Right cardiac atrium (tissue), 5 donors: ENCODE data around the gene PARK7. TPM values are rescaled to one million over a fixed set of nuclear protein-coding genes. Genes with fewer than 3 reads are reported as not detected.

ENCODE experiments used
- ATAC-seq, 2 donors: fragments of 200-7000 bp; cut with Tn5 transposase; one replicate each; pipeline versions ENCODE4 v1.8.0 to v1.9.1; 2020; ENCODE audit warnings: moderate library complexity in 2 of 2, mild to moderate bottlenecking in 1 of 2
- DNase-seq, 3 donors: peaks; one replicate each; pipeline ENCODE4 v3.0.0-alpha.2; 2020
- H3K27ac ChIP-seq: one replicate; pipeline ENCODE4 v1.5.1; 2013; ENCODE audit warnings: mild to moderate bottlenecking, low read length, control low read depth, moderate library complexity
- H3K27me3 ChIP-seq: one replicate; pipeline ENCODE4 v1.6.1; 2013; ENCODE audit not compliant: control insufficient read depth, insufficient read depth
- H3K4me1 ChIP-seq: one replicate; pipeline ENCODE4 v1.6.1; 2013; ENCODE audit warnings: low read length; ENCODE audit not compliant: control insufficient read depth, insufficient read depth
- H3K4me3 ChIP-seq: one replicate; pipeline ENCODE4 v1.5.1; 2013; ENCODE audit warnings: low read length, control low read depth
- H3K9me3 ChIP-seq: one replicate; pipeline ENCODE4 v1.6.1; 2013; ENCODE audit warnings: low read length; ENCODE audit not compliant: control insufficient read depth
- WGBS: extraction: QIAGEN DNeasy Blood & Tissue Kit; methylation state at CpG from one replicate; pipeline ENCODE4 v1.1.7; 2013; 5-methylcytosine and 5-hydroxymethylcytosine counted together
- intact Hi-C, 4 donors: fragments of 100-400 bp; cut with DNase I; formaldehyde crosslinking; loops; one replicate each; pipeline versions ENCODE4 v1.11.0 to v1.14.0; 2022 to 2023
- polyA plus RNA-seq: library from polyadenylated mRNA; stranded (reverse); fragments of 200-250 nt; gene quantifications from one replicate; pipeline ENCODE4 v1.2.3, GENCODE V29; 2013
- total RNA-seq, 4 donors: library from RNA; stranded (reverse); fragmentation: NEBNext Ultra II Directional; extraction: Animal tissue kit (Norgen Biotek cat#: 25700); gene quantifications; one replicate each; pipeline ENCODE4 v1.2.1, GENCODE V29; 2021
- donor health status: healthy with polysubstance abuse.
- donor health status: DM: no; HTN: yes; CAD: no.
- donor health status: DM: no; HTN: no; CAD: no.
- donor health status: DM: no; HTN: yes; CAD: no; lungs with severe emphysema.
- donor health status: DM: yes; HTN: yes; CAD: no.

Gene PARK7
- total and polyA plus RNA-seq, 5 donors: 302 to 501 (median 317) TPM

DNA sequence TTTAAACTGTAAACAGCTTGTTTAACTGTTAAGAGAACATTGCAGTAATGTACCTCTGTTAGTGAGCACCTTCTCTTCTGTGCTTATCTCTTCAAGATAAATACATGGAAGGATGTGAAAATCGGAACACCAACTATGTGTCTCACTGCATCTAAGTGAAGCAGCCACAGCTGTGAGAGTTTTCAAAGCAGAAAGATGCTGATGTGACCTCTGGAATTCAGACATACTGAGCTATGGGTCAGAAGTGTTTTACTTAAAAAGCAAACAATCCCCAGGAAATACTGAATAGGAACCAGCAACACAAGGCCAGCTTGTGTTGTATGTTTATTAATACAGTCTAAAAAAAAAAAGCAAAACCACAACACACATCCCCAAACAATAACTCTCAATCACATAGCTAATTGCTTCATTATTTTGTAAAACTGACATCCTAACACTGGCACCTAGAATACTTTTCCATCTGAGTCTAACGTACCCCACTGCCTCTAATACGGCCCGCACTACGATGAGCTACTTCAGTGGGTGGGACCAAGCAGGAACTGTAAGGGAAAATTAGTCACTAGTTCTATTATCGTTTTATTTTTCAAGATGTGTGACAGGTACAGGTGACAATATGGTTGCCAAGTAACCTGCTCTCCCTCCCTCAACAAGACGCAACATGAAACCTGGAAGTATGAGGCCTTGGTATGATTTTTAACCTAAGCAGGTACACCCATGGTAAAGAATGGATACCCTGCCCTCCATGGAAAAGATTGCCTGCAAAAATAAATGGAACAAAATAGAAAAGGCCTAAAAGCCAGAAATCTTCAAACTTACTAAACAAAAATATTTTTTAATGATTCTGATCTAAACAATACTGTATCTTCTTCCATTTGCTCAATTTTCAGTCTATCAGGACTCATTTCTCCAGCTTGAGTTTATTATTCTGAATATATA, 50.7 kb downstream of the PARK7 start:
- no peak for ATAC-seq
- no peak for DNase-seq
- no peak overlapping the region for H3K27ac ChIP-seq
- H3K9me3 ChIP-seq: no peaks in the 10 kb centered on the region
- no peaks in the 10 kb centered on the region for H3K27me3 ChIP-seq
- no peak overlapping the region for H3K4me3 ChIP-seq
- intact Hi-C loops: no loop called here
- 84% methylated on average over 7 of the region's 7 CpGs for WGBS
- peaks cover 4% of the 10 kb centered on the region for H3K4me1 ChIP-seq

GRCh38 chr1:8012955-8013354, 51.4 kb downstream of the PARK7 start:
- no peaks in the 10 kb centered on the region for H3K27me3 ChIP-seq
- no peak overlapping the region for H3K27ac ChIP-seq
- intact Hi-C loops: no loop called here
- ATAC-seq (no peak), DNase-seq (no peak)
- WGBS: 98% methylated on average over 4 of the region's 4 CpGs
- no peaks in the 10 kb centered on the region for H3K9me3 ChIP-seq
- no peak overlapping the region for H3K4me3 ChIP-seq
- H3K4me1 ChIP-seq: peaks cover 5% of the 10 kb centered on the region

DNA sequence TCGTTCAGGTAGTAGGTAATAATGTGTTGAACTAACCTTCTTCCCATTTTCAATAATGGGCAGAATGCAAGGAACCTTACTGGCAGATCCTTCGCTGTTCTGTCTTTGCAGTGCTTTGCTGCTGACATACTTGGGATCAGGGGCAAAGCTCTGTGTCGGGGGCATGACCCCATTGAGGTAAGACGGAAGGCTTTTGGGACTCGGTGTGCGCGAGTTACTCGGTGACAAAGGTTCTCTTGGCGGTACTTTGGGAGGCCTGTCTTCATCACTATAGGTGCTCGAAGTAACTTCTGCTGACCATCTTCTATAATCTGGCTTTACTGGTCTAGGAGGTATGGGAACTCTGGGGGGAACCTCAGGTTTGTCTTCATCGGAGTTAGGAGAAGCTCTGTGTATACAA, 51.9 kb downstream of the PARK7 start:
- Histone ChIP-seq H3K27me3 (no peaks in the 10 kb centered on the region), H3K27ac (no peak overlapping the region), H3K4me1 (peaks cover 5% of the 10 kb centered on the region), H3K9me3 (no peaks in the 10 kb centered on the region), H3K4me3 (no peak overlapping the region)
- intact Hi-C loops: no loop called here
- ATAC-seq: no peak
- WGBS: 93% methylated on average over 11 of the region's 11 CpGs
- no peak for DNase-seq

- Histone ChIP-seq H3K4me1 (peaks cover 7% of the 10 kb centered on the region), H3K4me3 (no peak overlapping the region), H3K9me3 (no peaks in the 10 kb centered on the region), H3K27ac (no peak overlapping the region), H3K27me3 (no peaks in the 10 kb centered on the region)
- ATAC-seq (no peak), DNase-seq (no peak)
- intact Hi-C loops: no loop called here
- 63% methylated on average over 6 of the region's 6 CpGs for WGBS
These were observed 52.3 kb downstream of the PARK7 start for GRCh38 chr1:8013800-8014199.

DNA sequence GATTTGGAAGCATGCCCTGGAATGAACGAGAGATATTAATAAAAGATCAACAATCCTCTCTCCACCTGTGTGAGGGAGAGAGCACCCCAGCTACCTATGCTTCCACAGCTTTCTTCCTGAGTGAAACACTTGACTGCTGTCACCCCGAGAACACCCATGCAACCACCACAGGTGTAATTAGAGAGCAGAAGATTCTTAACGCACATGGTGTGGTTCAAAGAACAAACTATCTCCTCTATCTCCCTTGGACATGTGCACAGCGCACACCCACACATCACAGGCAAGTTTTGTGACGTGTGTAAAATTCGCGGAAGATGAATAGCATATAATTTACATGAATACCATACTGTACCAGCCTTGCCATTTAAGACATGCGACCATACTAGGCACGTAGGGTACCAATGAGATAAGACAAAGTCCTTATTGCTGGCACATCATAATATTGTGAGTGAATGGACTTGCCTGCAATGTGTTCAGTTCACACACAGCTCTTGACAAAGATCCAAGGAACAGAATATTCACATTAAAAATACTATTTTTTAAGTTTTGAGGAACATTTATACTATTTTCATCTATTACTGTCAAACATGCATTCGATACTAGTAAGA, 53.0 kb downstream of the PARK7 start:
- DNase-seq (no peak), ATAC-seq (no peak)
- Histone ChIP-seq H3K4me1 (peaks cover 6% of the 10 kb centered on the region), H3K4me3 (no peak overlapping the region), H3K9me3 (no peaks in the 10 kb centered on the region), H3K27ac (no peak overlapping the region), H3K27me3 (no peaks in the 10 kb centered on the region)
- intact Hi-C loops: no loop called here
- 85% methylated on average over 10 of the region's 10 CpGs for WGBS

- ATAC-seq (peak; percentile 77 to 84), DNase-seq (no peak)
- H3K27me3 ChIP-seq: no peaks in the 10 kb centered on the region
- H3K27ac ChIP-seq: peak overlapping the region; percentile 79
- H3K4me3 ChIP-seq: peak overlapping the region; percentile 23
- 31% methylated on average over 8 of the region's 8 CpGs for WGBS
- peaks cover 6% of the 10 kb centered on the region for H3K4me1 ChIP-seq
- intact Hi-C loops: loop anchor here in 1 of 4 donors (5.0 kb wide), 1 partner anchor 33 kb away; no protein-coding TSS in a partner anchor
- H3K9me3 ChIP-seq: no peaks in the 10 kb centered on the region
These were observed 53.7 kb downstream of the PARK7 start for GRCh38 chr1:8015036-8015808.

DNA sequence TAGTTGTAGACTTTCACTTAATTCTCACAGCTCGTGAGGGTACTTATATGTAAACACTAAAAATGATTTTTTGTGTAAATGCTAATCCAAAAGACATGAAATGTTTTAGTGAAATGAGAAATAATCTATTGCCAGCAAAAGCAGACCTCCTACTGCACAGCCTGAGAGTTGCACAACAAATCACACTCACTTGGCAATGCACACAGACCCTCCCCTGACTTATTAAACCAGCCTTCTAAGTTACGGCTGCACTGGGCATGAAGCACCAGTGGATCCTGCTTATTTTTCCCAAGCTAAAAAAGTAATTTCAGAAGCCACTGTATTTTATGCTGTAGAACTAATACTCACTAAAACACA, 54.3 kb downstream of the PARK7 start:
- H3K27me3 ChIP-seq: no peaks in the 10 kb centered on the region
- intact Hi-C loops: loop anchor here in 1 of 4 donors (5.0 kb wide), 1 partner anchor 33 kb away; no protein-coding TSS in a partner anchor

DNA sequence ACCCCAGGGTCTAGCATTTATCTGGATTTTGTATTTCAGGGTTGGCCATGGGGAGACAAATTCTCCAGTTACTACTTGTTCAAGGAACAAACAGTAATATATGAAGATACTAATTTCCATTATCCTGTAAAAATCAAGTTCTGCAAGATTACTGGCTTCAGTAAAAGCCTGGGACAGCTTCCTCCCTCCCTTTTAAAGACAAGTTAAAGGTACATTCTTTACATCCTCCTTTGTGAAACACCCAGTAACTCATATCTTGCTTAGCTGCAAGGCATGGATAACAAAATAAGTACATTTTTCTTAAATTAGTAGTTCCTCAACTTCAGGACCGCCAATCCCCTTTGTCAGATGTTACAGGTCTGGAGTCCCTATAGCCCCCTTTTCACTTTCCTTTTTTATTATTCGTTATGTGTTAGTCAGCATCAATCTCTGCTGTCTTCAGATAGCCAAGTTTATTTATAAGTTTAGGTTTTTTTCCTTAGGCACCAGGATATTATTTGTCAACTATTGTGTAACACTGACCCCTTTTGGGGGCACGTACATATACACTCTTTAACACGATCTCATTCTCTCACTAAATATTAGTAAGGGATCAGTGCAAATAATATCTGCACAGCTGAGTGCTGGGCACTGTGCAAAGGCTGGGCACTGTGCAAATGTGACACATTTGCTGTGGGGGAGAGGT, 54.8 kb downstream of the PARK7 start:
- Histone ChIP-seq H3K4me1 (peaks cover 4% of the 10 kb centered on the region), H3K4me3 (no peak overlapping the region), H3K9me3 (no peaks in the 10 kb centered on the region), H3K27ac (peak overlapping the region; percentile 52), H3K27me3 (no peaks in the 10 kb centered on the region)
- ATAC-seq (peak in 1 of 2 donors; percentile 22), DNase-seq (no peak)
- intact Hi-C loops: loop anchor here in 1 of 4 donors (5.0 kb wide), 1 partner anchor 34 kb away; no protein-coding TSS in a partner anchor
- 42% methylated on average over 4 of the region's 4 CpGs for WGBS

More for the DNA sequence above, 54.3 kb downstream of the PARK7 start:
- H3K4me1 ChIP-seq: peaks cover 6% of the 10 kb centered on the region
- peak; percentile 82 to 86 for ATAC-seq
- no peak overlapping the region for H3K27ac ChIP-seq
- H3K9me3 ChIP-seq: no peaks in the 10 kb centered on the region
- H3K4me3 ChIP-seq: no peak overlapping the region
- peak in 2 of 3 donors; percentile 40 to 67 for DNase-seq
- WGBS: 50% methylated on average over 2 of the region's 2 CpGs

GRCh38 chr1:8016895-8017241, 55.4 kb downstream of the PARK7 start:
- H3K4me3 ChIP-seq: no peak overlapping the region
- peak overlapping the region; percentile 52 for H3K27ac ChIP-seq
- no peaks in the 10 kb centered on the region for H3K9me3 ChIP-seq
- peaks cover 4% of the 10 kb centered on the region for H3K4me1 ChIP-seq
- no peaks in the 10 kb centered on the region for H3K27me3 ChIP-seq
- intact Hi-C loops: loop anchor here in 1 of 4 donors (5.0 kb wide), 1 partner anchor 35 kb away; no protein-coding TSS in a partner anchor
- DNase-seq: no peak
- ATAC-seq: no peak

- Histone ChIP-seq H3K4me3 (no peak overlapping the region), H3K27ac (no peak overlapping the region), H3K27me3 (no peaks in the 10 kb centered on the region), H3K9me3 (no peaks in the 10 kb centered on the region), H3K4me1 (peaks cover 4% of the 10 kb centered on the region)
- WGBS: 53% methylated on average over 5 of the region's 5 CpGs
- intact Hi-C loops: loop anchor here in 1 of 4 donors (5.0 kb wide), 1 partner anchor 35 kb away; no protein-coding TSS in a partner anchor
- DNase-seq: no peak
- no peak for ATAC-seq
These were observed 56.1 kb downstream of the PARK7 start for GRCh38 chr1:8017495-8018197.
